ENCODE measurements around the gene TCIRG1.
A peak's percentile ranks its signal among the peaks of the same experiment; 100 is the strongest.

- TF ChIP-seq CTCF (IDR thresholded peaks at IDR 0.05 in 4 of 5, conservative IDR thresholded peaks at IDR 0.05 in 1 of 5): peak in 1 of 5 experiments; percentile 11
- no peak for TF ChIP-seq POLR2A (IDR thresholded peaks at IDR 0.05)
These were observed 17.5 kb upstream of the TCIRG1 start for GRCh38 chr11:68021167-68021787.
